WTC11 (cell line): ENCODE results near the gene ANKK1.

Experiments used
- CREB1 ChIP-seq: sonication (generic); formaldehyde crosslinking; IDR thresholded peaks from 2 replicates; pipeline ENCODE4 v1.8.0; 2023; ENCODE audit warnings: mild to moderate bottlenecking, missing genetic modification reagents
- CTCF ChIP-seq: fragments of 200-600 bp; IDR thresholded peaks from 2 replicates; pipeline ENCODE4 v1.8.0; 2022; ENCODE audit warnings: antibody characterized with exemption
- FOXJ3 ChIP-seq: sonication (generic); formaldehyde crosslinking; IDR thresholded peaks from 2 replicates; pipeline ENCODE4 v1.9.0; 2021; ENCODE audit warnings: missing genetic modification reagents, mild to moderate bottlenecking, borderline replicate concordance
- FOXK1 ChIP-seq: sonication (generic); formaldehyde crosslinking; IDR thresholded peaks from 2 replicates; pipeline ENCODE4 v1.8.0; 2022; ENCODE audit warnings: mild to moderate bottlenecking, moderate library complexity, missing genetic modification reagents
- FOXP1 ChIP-seq: sonication (generic); formaldehyde crosslinking; IDR thresholded peaks from 2 replicates; pipeline ENCODE4 v1.8.0; 2022; ENCODE audit warnings: missing genetic modification reagents, mild to moderate bottlenecking, moderate library complexity, borderline replicate concordance
- JUN ChIP-seq: sonication (generic); formaldehyde crosslinking; IDR thresholded peaks from 2 replicates; pipeline ENCODE4 v1.8.0; 2023; ENCODE audit warnings: mild to moderate bottlenecking, missing genetic modification reagents
- MAX ChIP-seq: sonication (generic); formaldehyde crosslinking; IDR thresholded peaks from 2 replicates; pipeline ENCODE4 v1.8.0; 2022; ENCODE audit warnings: mild to moderate bottlenecking, missing genetic modification reagents
- MYBL2 ChIP-seq: sonication (generic); formaldehyde crosslinking; IDR thresholded peaks from 2 replicates; pipeline ENCODE4 v1.8.1; 2023; ENCODE audit warnings: mild to moderate bottlenecking, moderate library complexity, missing genetic modification reagents
- NR3C1 ChIP-seq: sonication (generic); formaldehyde crosslinking; conservative IDR thresholded peaks from 2 replicates; pipeline ENCODE4 v1.8.1; 2023; ENCODE audit warnings: low read depth, mild to moderate bottlenecking, missing genetic modification reagents
- ZBTB21 ChIP-seq: sonication (generic); formaldehyde crosslinking; IDR thresholded peaks from 2 replicates; pipeline ENCODE4 v1.8.1; 2023; ENCODE audit warnings: mild to moderate bottlenecking, missing genetic modification reagents, borderline replicate concordance
- ZNF416 ChIP-seq: fragments of 250-450 bp; sonication (Bioruptor Pico); IDR thresholded peaks from 2 replicates; pipeline ENCODE4 v1.9.0; 2021; ENCODE audit warnings: mild to moderate bottlenecking, inconsistent platforms
- TF ChIP-seq, protein P1 (sequence below): sonication (generic); formaldehyde crosslinking; IDR thresholded peaks from 2 replicates; pipeline ENCODE4 v1.8.1; 2023; ENCODE audit warnings: mild to moderate bottlenecking, missing genetic modification reagents, moderate library complexity

DNA sequence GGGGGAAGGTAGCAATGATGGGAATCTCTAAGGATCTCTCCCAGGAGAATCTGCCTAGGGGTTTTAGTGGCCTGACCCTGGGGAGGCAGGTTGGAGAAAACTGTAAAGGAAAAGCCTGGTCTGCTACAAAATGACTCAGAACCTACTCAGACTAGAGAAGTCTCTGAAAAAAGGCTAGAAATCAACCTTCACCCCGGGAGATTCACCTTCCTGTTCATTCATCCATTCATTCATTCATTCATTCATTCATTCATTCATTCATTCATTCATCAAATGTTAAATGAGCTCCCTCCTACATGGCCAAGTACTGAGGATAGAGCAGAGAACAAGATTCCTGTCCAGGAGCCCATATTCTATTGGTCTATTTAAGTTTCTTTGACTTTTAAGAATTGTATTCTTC is 8.9 kb upstream of the ANKK1 start:
- TF ChIP-seq CTCF (no peak), MAX (CRISPR knock-in tag) (no peak), JUN (no peak), ZNF416 (no peak), MYBL2 (CRISPR knock-in tag) (no peak), FOXK1 (no peak), FOXJ3 (CRISPR knock-in tag) (no peak), ZBTB21 (CRISPR knock-in tag) (no peak), CREB1 (CRISPR knock-in tag) (no peak), NR3C1 (CRISPR knock-in tag) (no peak), FOXP1 (CRISPR knock-in tag) (no peak)
- TF ChIP-seq, protein P1, sequence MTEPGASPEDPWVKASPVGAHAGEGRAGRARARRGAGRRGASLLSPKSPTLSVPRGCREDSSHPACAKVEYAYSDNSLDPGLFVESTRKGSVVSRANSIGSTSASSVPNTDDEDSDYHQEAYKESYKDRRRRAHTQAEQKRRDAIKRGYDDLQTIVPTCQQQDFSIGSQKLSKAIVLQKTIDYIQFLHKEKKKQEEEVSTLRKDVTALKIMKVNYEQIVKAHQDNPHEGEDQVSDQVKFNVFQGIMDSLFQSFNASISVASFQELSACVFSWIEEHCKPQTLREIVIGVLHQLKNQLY (CRISPR knock-in tag) = no peak
